Fibroblast of mammary gland (primary cell): ENCODE results near the gene PHLDB1.
"Not testable (repeated sequence)": the region's sequence is repeated elsewhere in the genome, so short reads cannot be mapped to it uniquely, and the experiment has no call there.

Source experiments
- DNase-seq: peaks from one replicate; pipeline ENCODE4 v3.0.0-alpha.2; 2010; ENCODE audit warnings: low read depth
- H3K4me3 ChIP-seq: 2 replicates; pipeline ENCODE4 v1.5.1; 2011; ENCODE audit warnings: low read depth, mild to moderate bottlenecking, low read length, moderate library complexity; ENCODE audit not compliant: control insufficient read depth
- TF ChIP-seq, protein P1 (sequence below): conservative IDR thresholded peaks from 2 replicates; pipeline ENCODE4 v1.5.1; 2011; ENCODE audit warnings: low read depth, low read length, inconsistent platforms; ENCODE audit not compliant: control insufficient read depth, insufficient read depth

Gene PHLDB1

DNA sequence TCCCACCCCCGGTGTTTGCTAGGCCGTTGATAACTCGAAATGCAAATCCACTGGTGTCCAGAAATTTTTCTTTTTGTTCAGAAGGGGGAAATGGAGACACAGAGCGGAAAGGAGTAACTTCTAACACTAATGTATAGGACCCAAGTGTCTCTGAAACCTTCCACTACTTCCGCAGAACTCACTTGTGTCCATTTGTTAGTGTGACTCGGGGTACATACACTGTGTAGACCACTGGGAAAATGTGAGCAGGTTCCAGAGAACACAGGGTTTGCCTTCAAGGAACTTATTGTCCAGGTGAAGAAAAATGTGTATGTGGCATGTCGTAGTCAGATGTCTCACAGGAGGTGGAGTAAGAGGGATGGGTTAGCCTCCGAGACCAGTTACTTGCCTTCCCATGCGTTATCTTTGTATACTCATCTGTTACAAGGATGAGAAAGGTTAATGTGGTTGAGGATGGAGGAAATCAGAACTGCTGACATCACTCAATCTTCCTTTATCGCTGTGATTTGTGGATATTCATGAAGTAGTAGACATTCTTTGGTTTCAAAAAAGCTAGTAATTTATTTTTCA is 34.3 kb upstream of the PHLDB1 start:
- H3K4me3 ChIP-seq, result peak overlapping the region; percentile 77
- TF ChIP-seq, protein P1, sequence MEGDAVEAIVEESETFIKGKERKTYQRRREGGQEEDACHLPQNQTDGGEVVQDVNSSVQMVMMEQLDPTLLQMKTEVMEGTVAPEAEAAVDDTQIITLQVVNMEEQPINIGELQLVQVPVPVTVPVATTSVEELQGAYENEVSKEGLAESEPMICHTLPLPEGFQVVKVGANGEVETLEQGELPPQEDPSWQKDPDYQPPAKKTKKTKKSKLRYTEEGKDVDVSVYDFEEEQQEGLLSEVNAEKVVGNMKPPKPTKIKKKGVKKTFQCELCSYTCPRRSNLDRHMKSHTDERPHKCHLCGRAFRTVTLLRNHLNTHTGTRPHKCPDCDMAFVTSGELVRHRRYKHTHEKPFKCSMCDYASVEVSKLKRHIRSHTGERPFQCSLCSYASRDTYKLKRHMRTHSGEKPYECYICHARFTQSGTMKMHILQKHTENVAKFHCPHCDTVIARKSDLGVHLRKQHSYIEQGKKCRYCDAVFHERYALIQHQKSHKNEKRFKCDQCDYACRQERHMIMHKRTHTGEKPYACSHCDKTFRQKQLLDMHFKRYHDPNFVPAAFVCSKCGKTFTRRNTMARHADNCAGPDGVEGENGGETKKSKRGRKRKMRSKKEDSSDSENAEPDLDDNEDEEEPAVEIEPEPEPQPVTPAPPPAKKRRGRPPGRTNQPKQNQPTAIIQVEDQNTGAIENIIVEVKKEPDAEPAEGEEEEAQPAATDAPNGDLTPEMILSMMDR, result no peak
- DNase-seq, result peak; percentile 63

DNA sequence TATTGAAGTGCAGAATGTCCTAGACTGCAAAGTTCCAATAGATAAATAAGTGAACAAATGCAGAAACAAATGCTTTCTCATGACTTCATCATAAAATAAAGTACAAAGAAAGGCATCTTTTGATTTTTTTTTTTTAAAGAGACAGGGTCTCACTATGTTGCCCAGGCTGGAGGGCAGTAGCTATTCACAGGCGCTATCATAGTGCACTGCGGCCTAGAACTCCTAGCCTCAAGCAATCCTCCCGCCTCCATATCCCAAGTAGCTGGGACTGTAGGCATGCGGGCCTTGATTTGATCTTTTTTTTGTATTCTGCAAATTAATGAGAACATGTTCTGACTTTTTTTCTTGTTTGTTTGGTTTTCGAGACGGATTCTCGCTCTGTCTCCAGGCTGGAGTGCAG is 32.8 kb upstream of the PHLDB1 start:
- H3K4me3 ChIP-seq, result peak overlapping the region; percentile 77

DNA sequence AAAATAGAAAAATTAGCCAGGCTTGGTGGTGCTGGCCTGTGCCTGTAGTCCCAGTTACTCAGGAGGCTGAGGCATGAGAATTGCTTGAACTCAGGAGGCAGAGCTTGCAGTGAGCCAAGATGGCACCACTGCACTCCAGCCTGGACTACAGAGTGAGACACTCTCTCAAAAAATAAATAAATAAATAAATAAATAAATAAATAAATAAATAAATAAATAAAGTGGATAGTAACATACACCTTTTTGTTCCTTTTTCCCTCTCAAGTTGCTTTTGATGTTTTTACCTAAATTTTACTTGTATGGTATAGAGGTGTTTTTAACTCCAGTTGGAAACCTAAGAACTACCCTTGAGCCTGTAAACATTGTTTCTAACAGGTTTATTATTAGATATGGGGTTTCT is 29.4 kb upstream of the PHLDB1 start:
- not testable (repeated sequence) for H3K4me3 ChIP-seq, DNase-seq

More for the DNA sequence above, 32.8 kb upstream of the PHLDB1 start:
- TF ChIP-seq, protein P1, result no peak
- DNase-seq, result peak; percentile 16

DNA sequence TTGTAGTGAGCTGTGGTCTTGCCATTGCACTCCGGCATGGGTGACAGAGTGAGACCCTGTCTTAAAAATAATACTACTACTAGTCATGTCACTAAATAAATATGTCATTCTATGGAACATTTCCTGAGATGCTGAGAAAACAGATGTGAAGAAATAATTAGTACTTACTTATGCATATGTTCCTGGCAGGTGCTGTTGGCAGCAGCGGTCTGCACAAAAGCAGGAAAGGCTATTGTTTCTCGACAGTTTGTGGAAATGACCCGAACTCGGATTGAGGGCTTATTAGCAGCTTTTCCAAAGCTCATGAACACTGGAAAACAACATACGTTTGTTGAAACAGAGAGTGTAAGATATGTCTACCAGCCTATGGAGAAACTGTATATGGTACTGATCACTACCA is 26.4 kb upstream of the PHLDB1 start:
- DNase-seq, result no peak
- TF ChIP-seq, protein P1, result no peak
- H3K4me3 ChIP-seq, result no peak overlapping the region

DNA sequence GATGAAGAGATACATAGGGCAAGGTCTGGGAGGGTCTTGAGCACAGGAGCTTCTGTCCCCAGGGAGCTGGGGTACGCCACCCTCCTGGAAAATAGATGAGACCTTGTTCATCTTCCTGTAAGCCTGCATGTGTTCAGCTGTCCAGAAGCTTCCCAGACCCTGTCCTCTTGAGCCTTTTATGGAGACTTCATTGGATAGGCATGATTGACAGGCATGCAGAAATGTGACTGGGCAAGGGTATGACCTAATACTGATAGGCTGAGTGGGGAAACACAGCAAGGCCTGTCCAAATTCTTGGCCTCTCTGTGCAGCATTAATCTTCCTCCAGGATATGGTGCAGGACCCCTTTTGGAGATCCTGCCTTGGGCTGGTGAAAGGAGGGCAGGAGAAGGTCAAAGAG is 19.5 kb upstream of the PHLDB1 start:
- no peak overlapping the region for H3K4me3 ChIP-seq
- DNase-seq, result no peak
- TF ChIP-seq, protein P1, result no peak

DNA sequence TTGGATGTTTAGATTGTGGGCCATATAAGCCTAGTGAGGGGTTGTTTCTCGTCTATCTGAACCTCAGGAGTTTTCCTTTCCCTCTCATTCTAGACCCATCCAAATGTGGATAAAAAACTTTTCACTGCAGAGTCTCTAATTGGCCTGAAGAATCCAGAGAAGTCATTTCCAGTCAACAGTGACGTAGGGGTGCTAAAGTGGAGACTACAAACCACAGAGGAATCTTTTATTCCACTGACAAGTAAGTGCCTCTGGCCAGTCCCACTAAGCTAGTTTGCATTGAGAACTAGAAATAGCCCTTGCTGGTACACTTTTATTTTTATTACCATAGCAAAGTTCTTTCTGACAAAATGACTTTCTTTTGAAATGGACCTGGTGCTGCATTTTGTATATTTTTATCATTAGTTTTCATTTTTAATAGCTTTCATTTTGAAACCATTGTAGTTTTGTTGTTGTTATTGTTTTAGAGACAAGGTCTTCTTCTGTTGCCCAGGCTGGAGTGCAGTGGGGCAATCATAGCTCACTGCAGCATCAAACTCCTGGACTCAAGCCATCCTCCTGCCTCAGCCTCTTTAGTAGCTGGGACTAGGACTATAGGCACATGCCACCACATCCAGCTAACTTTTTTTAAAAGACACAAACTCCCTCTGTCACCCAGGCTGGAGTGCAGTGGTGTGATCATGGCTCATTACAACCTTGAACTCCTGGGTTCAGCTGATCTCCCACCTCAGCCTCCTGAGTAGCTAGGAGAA is 14.6 kb upstream of the PHLDB1 start:
- H3K4me3 ChIP-seq, result no peak overlapping the region
- TF ChIP-seq, protein P1, result no peak
- DNase-seq, result no peak

DNA sequence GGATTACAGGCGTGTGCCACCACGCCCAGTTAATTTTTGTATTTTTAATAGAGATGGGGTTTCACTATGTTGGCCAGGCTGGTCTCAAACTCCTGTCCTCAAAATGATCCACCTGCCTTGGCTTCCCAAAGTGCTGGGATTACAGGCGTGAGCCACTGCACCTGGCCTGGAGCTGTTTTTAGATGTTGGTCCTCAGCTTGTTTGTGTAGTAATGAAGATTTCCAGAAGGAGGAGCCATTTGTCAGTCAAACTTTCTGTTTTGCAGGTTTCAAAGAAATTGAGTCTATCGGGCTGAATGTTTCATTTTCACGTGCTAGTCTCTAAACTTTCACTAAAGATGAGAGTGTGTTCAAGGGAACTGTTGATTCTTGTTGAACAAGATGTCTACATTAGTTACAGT is 12.4 kb upstream of the PHLDB1 start:
- TF ChIP-seq, protein P1, result peak; percentile 59
- peak; percentile 80 for DNase-seq
- not testable (repeated sequence) for H3K4me3 ChIP-seq
